IMR-90 (cell line): Measurements from ENCODE around the gene NENF. TPM values are rescaled to one million over a fixed set of nuclear protein-coding genes. Genes with fewer than 3 reads are reported as not detected.
A peak's percentile ranks its signal among the peaks of the same experiment; 100 is the strongest.

Experiments
- ATAC-seq: fragments of 200-7000 bp; cut with Tn5 transposase; 2 replicates; pipeline ENCODE4 v1.9.1; 2020; ENCODE audit warnings: low read depth, mild to moderate bottlenecking, moderate library complexity
- BruUV-seq: library from RNA; stranded (reverse); fragments of 400-500 nt; replicated peaks from 2 replicates; lab custom pipeline; 2021; lab: Mats Ljungman, UMichigan
- CTCF ChIA-PET: fragments of 300-600 bp; formaldehyde crosslinking; extraction: SDS; loops from one replicate; lab custom pipeline; 2021; ENCODE audit warnings: antibody characterized with exemption; lab: Yijun Ruan, JAX
- POLR2A ChIA-PET: fragments of 300-600 bp; sonication (Branson Sonifier 250); formaldehyde crosslinking; loops from one replicate; lab custom pipeline; 2022; ENCODE audit warnings: antibody characterized with exemption; ENCODE audit not compliant: unreplicated experiment; lab: Charles Lee
- DNase-seq: peaks from one replicate; pipeline ENCODE4 v3.0.0; 2013
- H2AFZ ChIP-seq: replicated peaks from 2 replicates; pipeline ENCODE3; 2013; ENCODE audit warnings: low read length, mild to moderate bottlenecking; ENCODE audit not compliant: poor library complexity
- H2AK5ac ChIP-seq: 2 replicates; pipeline ENCODE4 v1.6.1; 2013; ENCODE audit warnings: low read depth, low read length, inconsistent platforms
- H2AK9ac ChIP-seq: replicated peaks from 2 replicates; pipeline ENCODE3; 2013; ENCODE audit warnings: mild to moderate bottlenecking, low read depth, low read length, moderate library complexity; ENCODE audit not compliant: poor library complexity
- H2BK120ac ChIP-seq: 2 replicates; pipeline ENCODE4 v1.6.1; 2013; ENCODE audit warnings: low read depth, low read length, inconsistent platforms
- H2BK15ac ChIP-seq: 3 replicates; pipeline ENCODE4 v1.6.1; 2013; ENCODE audit warnings: low read depth, low read length, inconsistent platforms
- H2BK20ac ChIP-seq: 2 replicates; pipeline ENCODE4 v1.6.1; 2013; ENCODE audit warnings: low read depth, mild to moderate bottlenecking, inconsistent platforms, low read length, moderate library complexity
- H2BK5ac ChIP-seq: 2 replicates; pipeline ENCODE4 v1.6.1; 2013; ENCODE audit warnings: mild to moderate bottlenecking, low read depth, low read length, inconsistent platforms; ENCODE audit not compliant: poor library complexity, severe bottlenecking
- H3K14ac ChIP-seq: replicated peaks from 2 replicates; pipeline ENCODE4 v1.6.1; 2013; ENCODE audit warnings: low read depth, low read length, inconsistent platforms
- H3K18ac ChIP-seq: 2 replicates; pipeline ENCODE4 v1.6.1; 2013; ENCODE audit warnings: low read depth, low read length, control low read depth
- H3K23ac ChIP-seq: 2 replicates; pipeline ENCODE4 v1.6.1; 2013; ENCODE audit warnings: low read depth, low read length, inconsistent platforms
- H3K27ac ChIP-seq: 2 replicates; pipeline ENCODE4 v1.5.1; 2013; ENCODE audit warnings: mild to moderate bottlenecking, control low read depth, low read length; ENCODE audit not compliant: insufficient read depth
- H3K27me3 ChIP-seq: 2 replicates; pipeline ENCODE4 v1.6.1; 2013; ENCODE audit warnings: low read length; ENCODE audit not compliant: control insufficient read depth, insufficient read depth
- H3K36me3 ChIP-seq: 2 replicates; pipeline ENCODE4 v1.6.1; 2013; ENCODE audit warnings: low read length, mixed read lengths; ENCODE audit not compliant: control insufficient read depth, insufficient read depth
- H3K4ac ChIP-seq: 2 replicates; pipeline ENCODE4 v1.6.1; 2013; ENCODE audit warnings: low read depth, low read length, inconsistent platforms
- H3K4me1 ChIP-seq: 2 replicates; pipeline ENCODE4 v1.6.1; 2013; ENCODE audit warnings: low read length, mixed read lengths; ENCODE audit not compliant: control insufficient read depth, insufficient read depth
- H3K4me2 ChIP-seq: 2 replicates; pipeline ENCODE4 v1.6.1; 2013; ENCODE audit warnings: low read depth, mild to moderate bottlenecking, control low read depth, low read length, moderate library complexity
- H3K4me3 ChIP-seq: 2 replicates; pipeline ENCODE4 v1.5.1; 2013; ENCODE audit warnings: low read depth, mild to moderate bottlenecking, control low read depth, low read length, moderate library complexity; ENCODE audit not compliant: insufficient read depth
- H3K56ac ChIP-seq: 2 replicates; pipeline ENCODE4 v1.6.1; 2013; ENCODE audit warnings: low read length, inconsistent platforms; ENCODE audit not compliant: insufficient read depth; ENCODE audit errors: extremely low read depth
- H3K79me1 ChIP-seq, 2 experiments: 2 replicates each; pipeline ENCODE4 v1.6.1; 2013; ENCODE audit warnings: low read length in 2 of 2, inconsistent platforms in 1 of 2, low read depth in 1 of 2
- H3K9ac ChIP-seq: 2 replicates; pipeline ENCODE4 v1.6.1; 2013; ENCODE audit warnings: low read depth, low read length, control low read depth
- H3K9me1 ChIP-seq: 2 replicates; pipeline ENCODE4 v1.6.1; 2013; ENCODE audit warnings: low read length, inconsistent platforms; ENCODE audit not compliant: insufficient read depth
- H3K9me3 ChIP-seq: 2 replicates; pipeline ENCODE4 v1.6.1; 2013; ENCODE audit warnings: low read length; ENCODE audit not compliant: control insufficient read depth, insufficient read depth
- H4K20me1 ChIP-seq: 2 replicates; pipeline ENCODE4 v1.6.1; 2013; ENCODE audit warnings: low read length, inconsistent platforms; ENCODE audit not compliant: insufficient read depth
- H4K5ac ChIP-seq: 2 replicates; pipeline ENCODE4 v1.6.1; 2013; ENCODE audit warnings: mild to moderate bottlenecking, low read depth, low read length, control low read depth
- H4K8ac ChIP-seq, 2 experiments: 2 replicates each; pipeline ENCODE4 v1.6.1; 2013; ENCODE audit warnings: low read depth in 2 of 2, low read length in 2 of 2, control low read depth in 1 of 2, inconsistent platforms in 1 of 2
- H4K91ac ChIP-seq: 2 replicates; pipeline ENCODE4 v1.6.1; 2013; ENCODE audit warnings: low read depth, low read length, inconsistent platforms; ENCODE audit not compliant: insufficient read depth
- BHLHE40 ChIP-seq: fragments of 150-350 bp; IDR thresholded peaks from 2 replicates; pipeline ENCODE4 v1.6.1; 2016; ENCODE audit warnings: mild to moderate bottlenecking, low read depth, low read length
- CHD1 ChIP-seq: IDR thresholded peaks from 2 replicates; pipeline ENCODE4 v1.6.1; 2012; ENCODE audit warnings: low read depth, low read length, improper control_type of control experiment
- NFE2L2 ChIP-seq: fragments of 150-350 bp; IDR thresholded peaks from 2 replicates; pipeline ENCODE4 v1.6.1; 2016; ENCODE audit warnings: low read depth, mild to moderate bottlenecking, low read length
- POLR2A ChIP-seq: IDR thresholded peaks from 2 replicates; pipeline ENCODE4 v1.6.1; 2012; ENCODE audit warnings: mild to moderate bottlenecking, low read depth, low read length
- WGBS, 2 experiments: methylation state at CpG; one replicate each; pipeline versions ENCODE4 v1.1.5 to v1.1.7; 2013; ENCODE audit warnings: missing lambda C conversion rate in 2 of 2; ENCODE audit not compliant: insufficient read length in 1 of 2; ENCODE audit errors: extremely low coverage in 2 of 2; 5-methylcytosine and 5-hydroxymethylcytosine counted together
- dilution Hi-C: fragments of 300-500 bp; cut with HindIII; formaldehyde crosslinking; loops from one replicate; pipeline ENCODE4 v1.14.3; 2018; ENCODE audit warnings: low sequenced_read_pairs; ENCODE audit not compliant: unreplicated experiment
- in situ Hi-C: fragments of 300-500 bp; cut with MboI; formaldehyde crosslinking; loops from 3 replicates; pipeline ENCODE4 v1.14.3; 2019; ENCODE audit warnings: low sequenced_read_pairs, inconsistent platforms, mixed read lengths
- intact Hi-C: fragments of 100-400 bp; cut with micrococcal nuclease; formaldehyde crosslinking; loops from 2 replicates; pipeline ENCODE4 v1.10.0; 2022
- polyA plus RNA-seq, 3 experiments: library from polyadenylated mRNA; depleted of rRNA; stranded (reverse); fragments of >200 nt; gene quantifications; 2 replicates each; pipeline ENCODE4 v1.2.3, GENCODE V29; 2012; ENCODE audit warnings: low replicate concordance in 1 of 3
- total RNA-seq: library from RNA; depleted of rRNA; stranded (reverse); fragments of >200 nt; gene quantifications from 2 replicates; pipeline ENCODE4 v1.2.3, GENCODE V29; 2012
- TF ChIP-seq, protein P1 (sequence below): conservative IDR thresholded peaks from 2 replicates; pipeline ENCODE4 v1.5.1; 2012; ENCODE audit warnings: mild to moderate bottlenecking, low read depth, low read length, improper control_type of control experiment

The NENF gene
- total and polyA plus RNA-seq, 2 of the 4 experiments (the other 2 are of a cell fraction) = 16.0 to 40.4 TPM

DNA sequence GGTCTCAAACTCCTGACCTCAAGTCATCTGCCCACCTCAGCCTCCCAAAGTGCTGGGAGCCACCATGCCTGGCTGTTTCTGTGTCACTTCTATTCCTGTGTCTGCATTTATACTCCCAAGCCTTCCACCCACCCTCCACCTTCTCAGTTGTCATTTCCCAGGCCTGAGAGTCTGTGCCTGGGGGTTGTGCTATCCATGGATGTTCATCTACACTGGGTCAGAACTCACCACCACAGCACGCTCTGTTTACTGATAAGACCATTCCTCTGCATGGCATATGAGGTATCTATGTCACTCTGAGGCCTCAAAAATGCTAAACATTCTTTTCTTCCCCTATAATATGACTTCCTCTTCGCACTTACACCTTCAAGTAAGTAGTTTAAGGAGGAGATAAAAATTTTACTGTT, 6.1 kb downstream of the NENF start:
- Histone ChIP-seq H3K9me3 (no peaks in the 10 kb centered on the region), H3K4ac (no peak overlapping the region), H4K5ac (no peak overlapping the region), H4K8ac (no peak overlapping the region), H4K20me1 (peaks cover 10% of the 10 kb centered on the region), H2AK9ac (no peak overlapping the region), H3K9me1 (0 out of 2 replicates have a peak, but pooled peaks cover 3% of the 10 kb centered on the region), H3K4me3 (no peak overlapping the region), H2AK5ac (no peak overlapping the region), H3K9ac (no peak overlapping the region), H3K14ac (0 out of 2 replicates have a peak overlapping the region, but pooled peaks have one; percentile 21), H2BK120ac (no peak overlapping the region), H3K27me3 (no peaks in the 10 kb centered on the region), H3K27ac (no peak overlapping the region), H3K18ac (no peak overlapping the region), H3K56ac (no peak overlapping the region), H3K23ac (no peak overlapping the region), H3K79me1 (peaks cover 15 to 34% of the 10 kb centered on the region in 2 experiments), H2AFZ (no peak overlapping the region), H2BK20ac (no peak overlapping the region), H3K4me1 (peaks cover 4% of the 10 kb centered on the region; the same call in 1 of the 2 replicates), H3K36me3 (peaks cover 2% of the 10 kb centered on the region; the same call in 1 of the 2 replicates), H2BK15ac (no peak overlapping the region), H4K91ac (no peak overlapping the region), H3K4me2 (no peak overlapping the region), H2BK5ac (no peak overlapping the region)
- no CpG with 5 or more reads among the region's 2 CpGs for WGBS, 2 experiments
- peak; percentile 21; the same call in 1 of the 2 replicates for ATAC-seq
- intact Hi-C loops (no loop called here), in situ Hi-C loops (no loop called here), dilution Hi-C loops (no loop called here)
- ChIA-PET CTCF (no interaction called here), POLR2A (no interaction called here)
- no TSS peak for BruUV-seq
- TF ChIP-seq BHLHE40 (peak; percentile 69; the same call in 1 of the 2 replicates), NFE2L2 (no peak), CHD1 (no peak), POLR2A (no peak)
- TF ChIP-seq, protein P1, sequence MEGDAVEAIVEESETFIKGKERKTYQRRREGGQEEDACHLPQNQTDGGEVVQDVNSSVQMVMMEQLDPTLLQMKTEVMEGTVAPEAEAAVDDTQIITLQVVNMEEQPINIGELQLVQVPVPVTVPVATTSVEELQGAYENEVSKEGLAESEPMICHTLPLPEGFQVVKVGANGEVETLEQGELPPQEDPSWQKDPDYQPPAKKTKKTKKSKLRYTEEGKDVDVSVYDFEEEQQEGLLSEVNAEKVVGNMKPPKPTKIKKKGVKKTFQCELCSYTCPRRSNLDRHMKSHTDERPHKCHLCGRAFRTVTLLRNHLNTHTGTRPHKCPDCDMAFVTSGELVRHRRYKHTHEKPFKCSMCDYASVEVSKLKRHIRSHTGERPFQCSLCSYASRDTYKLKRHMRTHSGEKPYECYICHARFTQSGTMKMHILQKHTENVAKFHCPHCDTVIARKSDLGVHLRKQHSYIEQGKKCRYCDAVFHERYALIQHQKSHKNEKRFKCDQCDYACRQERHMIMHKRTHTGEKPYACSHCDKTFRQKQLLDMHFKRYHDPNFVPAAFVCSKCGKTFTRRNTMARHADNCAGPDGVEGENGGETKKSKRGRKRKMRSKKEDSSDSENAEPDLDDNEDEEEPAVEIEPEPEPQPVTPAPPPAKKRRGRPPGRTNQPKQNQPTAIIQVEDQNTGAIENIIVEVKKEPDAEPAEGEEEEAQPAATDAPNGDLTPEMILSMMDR = no peak
- DNase-seq = peak; percentile 47
